Neural cell (in vitro differentiated cells): ENCODE results near the gene ELK4. TPM values are rescaled to one million over a fixed set of nuclear protein-coding genes. Genes with fewer than 3 reads are reported as not detected.

ENCODE experiments used
- H2AFZ ChIP-seq: fragments of 200-600, 300-800 bp; sonication (generic), shearing (Covaris generic); 2 replicates; pipeline ENCODE4 v1.6.0; 2014; ENCODE audit warnings: low read depth, mild to moderate bottlenecking, antibody characterized with exemption, low read length, moderate library complexity
- H3F3A ChIP-seq: fragments of 200-600 bp; shearing (Covaris generic); 2 replicates; pipeline ENCODE4 v1.6.1; 2016; ENCODE audit warnings: mild to moderate bottlenecking, moderate library complexity, mixed read lengths, antibody characterized with exemption, low read length; ENCODE audit not compliant: insufficient read depth, poor library complexity, severe bottlenecking
- H3K27ac ChIP-seq: fragments of 200-600, 300-800 bp; sonication (generic), shearing (Covaris generic); 2 replicates; pipeline ENCODE4 v1.5.1; 2014; ENCODE audit warnings: mild to moderate bottlenecking, low read length, moderate library complexity
- H3K27me3 ChIP-seq: fragments of 300-800, 200-600 bp; sonication (generic), shearing (Covaris generic); 2 replicates; pipeline ENCODE4 v1.6.0; 2014; ENCODE audit warnings: mild to moderate bottlenecking, low read depth, low read length, moderate library complexity; ENCODE audit not compliant: insufficient read depth
- H3K36me3 ChIP-seq: fragments of 300-800, 200-600 bp; sonication (generic), shearing (Covaris generic); 2 replicates; pipeline ENCODE4 v1.5.1; 2014; ENCODE audit warnings: mild to moderate bottlenecking, antibody characterized with exemption, low read length, moderate library complexity; ENCODE audit not compliant: insufficient read depth
- H3K4me2 ChIP-seq: fragments of 300-800, 200-600 bp; sonication (generic), shearing (Covaris generic); 2 replicates; pipeline ENCODE4 v1.6.0; 2014; ENCODE audit warnings: mild to moderate bottlenecking, low read length
- H3K4me3 ChIP-seq: fragments of 300-800, 200-600 bp; sonication (generic), shearing (Covaris generic); 2 replicates; pipeline ENCODE4 v1.5.1; 2014; ENCODE audit warnings: mild to moderate bottlenecking, low read length, moderate library complexity
- H3K79me2 ChIP-seq: fragments of 200-600 bp; shearing (Covaris generic); replicated peaks from 2 replicates; pipeline ENCODE4 v1.6.0; 2014; ENCODE audit warnings: mild to moderate bottlenecking, low read length, moderate library complexity; ENCODE audit not compliant: insufficient read depth
- H3K9ac ChIP-seq: fragments of 300-800, 200-600 bp; sonication (generic), shearing (Covaris generic); 2 replicates; pipeline ENCODE4 v1.6.1; 2016; ENCODE audit warnings: mild to moderate bottlenecking, low read length, mixed read lengths
- H3K9me2 ChIP-seq: fragments of 200-600 bp; shearing (Covaris generic); 2 replicates; pipeline ENCODE4 v1.6.1; 2016; ENCODE audit warnings: mild to moderate bottlenecking, low read length, mixed read lengths; ENCODE audit not compliant: insufficient read depth
- H3K9me3 ChIP-seq: fragments of 200-600, 300-800 bp; sonication (generic), shearing (Covaris generic); 2 replicates; pipeline ENCODE4 v1.6.1; 2016; ENCODE audit warnings: mild to moderate bottlenecking, mixed run types, low read length, moderate library complexity, mixed read lengths
- H4K20me1 ChIP-seq: fragments of 200-600 bp; shearing (Covaris generic); 2 replicates; pipeline ENCODE4 v1.6.1; 2016; ENCODE audit warnings: mild to moderate bottlenecking, mixed run types; ENCODE audit not compliant: insufficient read depth
- CTCF ChIP-seq: fragments of 450-650 bp; IDR thresholded peaks from 2 replicates; pipeline ENCODE4 v1.5.1; 2014; ENCODE audit warnings: antibody characterized with exemption, mild to moderate bottlenecking, moderate library complexity; ENCODE audit not compliant: poor library complexity, severe bottlenecking
- EP300 ChIP-seq: fragments of 450-650 bp; conservative IDR thresholded peaks from 2 replicates; pipeline ENCODE4 v1.6.1; 2014; ENCODE audit warnings: antibody characterized with exemption, mild to moderate bottlenecking, moderate library complexity; ENCODE audit not compliant: poor library complexity, severe bottlenecking
- EZH2 ChIP-seq: fragments of 200-600, 300-800 bp; shearing (Covaris generic), sonication (generic); IDR thresholded peaks from 2 replicates; pipeline ENCODE4 v1.6.1; 2014; ENCODE audit warnings: antibody characterized with exemption, low read length, borderline replicate concordance, mild to moderate bottlenecking; ENCODE audit not compliant: insufficient read depth, poor library complexity, severe bottlenecking
- MXI1 ChIP-seq: fragments of 450-650 bp; conservative IDR thresholded peaks from 2 replicates; pipeline ENCODE4 v1.6.1; 2014; ENCODE audit warnings: antibody characterized with exemption, mild to moderate bottlenecking; ENCODE audit not compliant: poor library complexity, severe bottlenecking
- POLR2AphosphoS5 ChIP-seq: IDR thresholded peaks from 2 replicates; pipeline ENCODE4 v1.6.1; 2012
- RAD21 ChIP-seq: fragments of 450-650 bp; conservative IDR thresholded peaks from 2 replicates; pipeline ENCODE4 v1.6.1; 2014; ENCODE audit warnings: antibody characterized with exemption, mild to moderate bottlenecking, moderate library complexity
- REST ChIP-seq: IDR thresholded peaks from 2 replicates; pipeline ENCODE4 v1.6.1; 2012; ENCODE audit warnings: borderline replicate concordance
- SMC3 ChIP-seq: fragments of 450-650 bp; conservative IDR thresholded peaks from 2 replicates; pipeline ENCODE4 v1.6.1; 2014; ENCODE audit warnings: antibody characterized with exemption, mild to moderate bottlenecking, moderate library complexity; ENCODE audit not compliant: poor library complexity
- TAF1 ChIP-seq: IDR thresholded peaks from 2 replicates; pipeline ENCODE4 v1.6.1; 2012; ENCODE audit warnings: low read depth
- polyA minus RNA-seq: library from RNA; depleted of rRNA, polyadenylated mRNA; stranded (reverse); fragments of >200 nt; gene quantifications from 2 replicates; pipeline ENCODE4 v1.2.3, GENCODE V29; 2014
- polyA plus RNA-seq: library from polyadenylated mRNA; depleted of rRNA; stranded (reverse); fragments of >200 nt; gene quantifications from 2 replicates; pipeline ENCODE4 v1.2.3, GENCODE V29; 2014

ELK4 gene
- polyA plus RNA-seq (6.0 and 10.0 TPM in 2 replicates), polyA minus RNA-seq (10.0 and 13.8 TPM in 2 replicates)

- Histone ChIP-seq H3K27ac (peak within 1 kb of the TSS; percentile 79), H3K36me3 (no peaks in the 10 kb centered on the region), H4K20me1 (no peaks in the 10 kb centered on the region), H3K9me2 (no peaks in the 10 kb centered on the region), H3K9ac (peak within 1 kb of the TSS; percentile 76), H3K9me3 (no peaks in the 10 kb centered on the region), H3K79me2 (peaks cover 34% of the 10 kb centered on the region), H3F3A (no peaks in the 10 kb centered on the region), H3K4me2 (peak within 1 kb of the TSS; percentile 88), H3K4me3 (peak within 1 kb of the TSS; percentile 88), H2AFZ (peak within 1 kb of the TSS; percentile 53), H3K27me3 (no peaks in the 10 kb centered on the region)
- TF ChIP-seq EZH2 (no peak), RAD21 (peak; percentile 85), MXI1 (peak; percentile 32), REST (no peak), EP300 (peak; percentile 66), CTCF (peak; percentile 92), TAF1 (peak; percentile 82), POLR2AphosphoS5 (peak; percentile 83), SMC3 (peak; percentile 87)
Observed at GRCh38 chr1:205631768-205632668, at the start of gene ELK4. Gene ELK4 (minus strand): TSS chr1:205632011. CDS start chr1:205623882, 8,129 bp downstream.

- H3K4me2 ChIP-seq, result no peak overlapping the region
- H3K9me3 ChIP-seq, result no peaks in the 10 kb centered on the region
- H4K20me1 ChIP-seq, result no peaks in the 10 kb centered on the region
- H3K9me2 ChIP-seq, result no peaks in the 10 kb centered on the region
- H2AFZ ChIP-seq, result no peak overlapping the region
- H3F3A ChIP-seq, result no peaks in the 10 kb centered on the region
- TF ChIP-seq POLR2AphosphoS5 (no peak), REST (no peak), CTCF (no peak), EZH2 (no peak), MXI1 (no peak), SMC3 (no peak), EP300 (no peak), TAF1 (no peak), RAD21 (no peak)
- H3K9ac ChIP-seq, result no peak overlapping the region
- H3K27me3 ChIP-seq, result peaks cover 7% of the 10 kb centered on the region
- H3K79me2 ChIP-seq, result peaks cover 3% of the 10 kb centered on the region
- no peak overlapping the region for H3K27ac ChIP-seq
- no peaks in the 10 kb centered on the region for H3K36me3 ChIP-seq
- no peak overlapping the region for H3K4me3 ChIP-seq
Observed at GRCh38 chr1:205681364-205681763, 49.6 kb upstream of the ELK4 start.
